ENCODE results near the gene ZNF224.

ZNF224 gene

GRCh38 chr19:44141191-44142058 is 47.3 kb downstream of the ZNF224 start, which contains the start of gene ZNF234:
Gene ZNF234, plus strand, starts transcription at chr19:44141554. Its CDS starts 3,079 bp downstream, at chr19:44144633.
- DNase-seq: peak; percentile 81

- DNase-seq: peak; percentile 4
These were observed 47.9 kb downstream of the ZNF224 start for GRCh38 chr19:44142059-44142433.

GRCh38 chr19:44149776-44150175 is 55.6 kb downstream of the ZNF224 start:
- no peak for DNase-seq

- no peak for DNase-seq
These were observed 57.3 kb downstream of the ZNF224 start for GRCh38 chr19:44151491-44151890.

- no peak for DNase-seq
These were observed 62.3 kb downstream of the ZNF224 start for GRCh38 chr19:44156475-44156874.

All from CD4-positive, alpha-beta T cell treated with Interleukin-17A for 4 hours (primary cell).